AG08396 (cell line): ENCODE data around the gene KCNQ1.

ENCODE experiments used
- DNase-seq: peaks from one replicate; pipeline ENCODE4 v3.0.0; 2012; ENCODE audit warnings: low spot score, mixed read lengths

Gene KCNQ1

GRCh38 chr11:2766166-2766565 is 321.4 kb downstream of the KCNQ1 start:
- DNase-seq = no peak

- DNase-seq = no peak
These were observed 322.3 kb downstream of the KCNQ1 start for GRCh38 chr11:2767071-2767470.

DNA sequence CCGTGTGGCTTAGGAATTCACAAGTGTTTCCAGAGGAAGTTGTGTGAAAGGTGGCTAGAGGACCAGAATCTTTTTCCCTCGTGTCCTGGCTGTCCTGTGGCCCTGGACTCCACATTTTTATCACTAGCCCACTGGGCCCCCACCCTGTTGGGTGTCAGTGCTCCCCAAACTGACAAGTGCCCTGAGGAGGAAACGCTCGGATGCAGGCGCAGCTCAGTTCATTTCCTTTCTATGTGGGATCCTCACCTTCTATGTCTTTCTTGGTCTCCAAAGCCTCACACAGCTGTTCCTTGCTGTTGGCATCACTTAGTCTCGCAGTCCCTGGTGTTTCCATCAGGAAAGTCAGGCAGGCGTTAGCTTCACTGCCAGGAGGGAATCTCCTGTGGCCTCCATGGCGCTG is 323.0 kb downstream of the KCNQ1 start:
- DNase-seq = no peak

DNA sequence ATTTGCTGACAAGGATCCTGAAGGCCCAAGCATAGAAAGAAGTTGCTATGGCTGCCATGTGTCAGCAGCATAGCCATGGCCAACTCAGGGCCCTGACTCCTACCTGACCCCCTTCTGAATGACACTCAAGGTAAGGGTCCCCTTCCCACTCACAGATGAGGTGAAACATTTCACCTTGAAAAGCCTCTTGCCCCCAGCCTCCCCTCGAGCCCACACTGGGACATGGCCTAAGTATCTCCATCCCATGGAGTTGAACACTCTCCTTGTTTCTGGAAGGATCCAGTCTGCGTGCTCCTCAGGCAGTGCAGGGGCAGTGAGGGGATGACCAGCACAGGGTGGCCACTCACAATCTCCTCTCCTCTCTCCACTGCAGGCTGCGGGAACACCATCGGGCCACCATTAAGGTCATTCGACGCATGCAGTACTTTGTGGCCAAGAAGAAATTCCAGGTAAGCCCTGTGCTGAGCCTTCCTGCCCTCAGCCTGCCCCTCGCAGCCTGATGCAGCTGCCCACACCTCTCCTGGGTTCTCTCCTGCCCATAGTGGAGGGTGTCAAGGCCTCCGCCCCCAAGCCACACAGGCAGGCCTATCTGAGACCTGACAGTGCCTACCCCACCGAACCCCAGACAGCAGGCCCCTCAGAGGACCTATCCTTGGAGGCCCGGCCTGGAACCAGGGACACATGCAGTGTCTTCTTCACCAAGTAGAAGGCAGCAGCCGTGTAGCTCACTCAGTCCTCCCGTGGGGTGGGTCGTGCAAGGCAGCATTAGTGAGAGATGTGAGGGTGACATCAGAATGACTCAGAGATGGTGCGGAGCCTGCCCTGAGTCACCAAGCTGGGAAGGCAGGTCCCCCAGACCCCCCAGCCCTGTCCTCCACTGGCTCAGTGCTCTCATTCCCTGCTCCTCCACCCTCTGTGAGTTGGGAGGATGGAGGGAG is 323.9 kb downstream of the KCNQ1 start:
- peak; percentile 93 for DNase-seq

GRCh38 chr11:2769409-2770095 is 324.7 kb downstream of the KCNQ1 start:
- no peak for DNase-seq

GRCh38 chr11:2770096-2770751 is 325.4 kb downstream of the KCNQ1 start:
- DNase-seq = no peak

GRCh38 chr11:2770761-2771301 is 326.0 kb downstream of the KCNQ1 start:
- DNase-seq = no peak

- no peak for DNase-seq
These were observed 327.1 kb downstream of the KCNQ1 start for GRCh38 chr11:2771758-2772466.

DNA sequence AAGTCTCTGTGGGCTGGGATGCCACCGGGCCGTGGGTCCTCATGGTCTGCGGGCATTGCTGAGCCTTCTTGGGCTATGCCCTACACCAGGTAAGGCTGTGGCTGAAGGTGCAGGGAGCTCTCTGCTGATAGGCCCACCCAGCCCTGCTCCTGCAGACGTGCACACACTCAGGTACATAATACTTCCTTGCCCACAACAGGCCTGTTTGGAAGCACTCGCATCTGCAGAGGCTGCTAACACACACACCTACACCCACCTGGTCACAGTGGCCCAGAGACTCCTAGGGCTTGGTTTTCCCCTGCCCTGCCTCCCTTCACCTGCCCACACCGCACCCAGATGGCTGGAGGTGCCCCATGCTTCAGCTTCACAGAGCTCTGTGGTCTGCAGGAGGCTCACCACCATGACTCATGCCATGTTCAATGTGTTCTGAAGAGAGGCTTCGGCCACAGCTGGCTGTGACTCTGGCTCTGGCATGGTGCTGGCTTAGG is 327.8 kb downstream of the KCNQ1 start:
- DNase-seq = peak; percentile 79

- no peak for DNase-seq
These were observed 329.6 kb downstream of the KCNQ1 start for GRCh38 chr11:2774173-2775082.

GRCh38 chr11:2775083-2775625 is 330.3 kb downstream of the KCNQ1 start:
- DNase-seq = no peak

- no peak for DNase-seq
These were observed 331.0 kb downstream of the KCNQ1 start for GRCh38 chr11:2775626-2776350.

GRCh38 chr11:2776351-2777061 is 331.7 kb downstream of the KCNQ1 start:
- DNase-seq = no peak

- DNase-seq = peak; percentile 73
These were observed 332.6 kb downstream of the KCNQ1 start for GRCh38 chr11:2777386-2777785.

DNA sequence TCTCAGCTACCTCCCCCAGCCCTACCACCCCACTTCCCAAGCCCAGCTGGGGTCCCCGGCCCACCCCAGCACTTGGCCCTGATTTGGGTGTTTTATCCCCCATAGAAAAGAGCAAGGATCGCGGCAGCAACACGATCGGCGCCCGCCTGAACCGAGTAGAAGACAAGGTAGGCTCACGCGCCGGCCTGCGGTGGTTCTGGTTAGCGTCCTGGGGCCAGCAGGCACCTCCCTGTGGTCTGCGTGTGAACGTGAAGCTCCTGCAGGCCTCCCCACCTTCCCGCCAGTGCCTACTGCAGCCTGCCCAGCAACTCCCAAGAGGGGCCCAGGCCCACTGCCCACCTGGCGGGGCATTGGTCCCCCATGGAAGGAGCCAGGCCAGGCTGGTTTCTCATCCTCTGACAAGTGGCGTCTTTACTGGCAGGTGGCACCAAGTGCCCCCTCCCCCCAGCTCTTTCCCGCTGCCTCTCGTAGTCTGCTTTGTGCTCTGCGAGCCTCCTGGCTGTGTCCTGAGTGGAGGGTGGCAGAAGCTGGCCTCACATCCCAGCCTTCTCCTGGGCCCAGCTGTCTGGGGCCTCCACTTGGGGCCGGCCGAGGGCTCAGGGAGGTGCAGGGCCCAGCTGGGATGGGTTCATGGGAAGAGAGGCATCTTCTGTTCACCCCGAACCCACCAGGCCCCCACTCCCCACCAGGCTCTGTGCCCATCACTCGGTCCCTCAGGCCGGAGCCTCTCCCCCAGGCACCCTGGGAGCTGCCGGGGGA is 333.2 kb downstream of the KCNQ1 start:
- no peak for DNase-seq

DNA sequence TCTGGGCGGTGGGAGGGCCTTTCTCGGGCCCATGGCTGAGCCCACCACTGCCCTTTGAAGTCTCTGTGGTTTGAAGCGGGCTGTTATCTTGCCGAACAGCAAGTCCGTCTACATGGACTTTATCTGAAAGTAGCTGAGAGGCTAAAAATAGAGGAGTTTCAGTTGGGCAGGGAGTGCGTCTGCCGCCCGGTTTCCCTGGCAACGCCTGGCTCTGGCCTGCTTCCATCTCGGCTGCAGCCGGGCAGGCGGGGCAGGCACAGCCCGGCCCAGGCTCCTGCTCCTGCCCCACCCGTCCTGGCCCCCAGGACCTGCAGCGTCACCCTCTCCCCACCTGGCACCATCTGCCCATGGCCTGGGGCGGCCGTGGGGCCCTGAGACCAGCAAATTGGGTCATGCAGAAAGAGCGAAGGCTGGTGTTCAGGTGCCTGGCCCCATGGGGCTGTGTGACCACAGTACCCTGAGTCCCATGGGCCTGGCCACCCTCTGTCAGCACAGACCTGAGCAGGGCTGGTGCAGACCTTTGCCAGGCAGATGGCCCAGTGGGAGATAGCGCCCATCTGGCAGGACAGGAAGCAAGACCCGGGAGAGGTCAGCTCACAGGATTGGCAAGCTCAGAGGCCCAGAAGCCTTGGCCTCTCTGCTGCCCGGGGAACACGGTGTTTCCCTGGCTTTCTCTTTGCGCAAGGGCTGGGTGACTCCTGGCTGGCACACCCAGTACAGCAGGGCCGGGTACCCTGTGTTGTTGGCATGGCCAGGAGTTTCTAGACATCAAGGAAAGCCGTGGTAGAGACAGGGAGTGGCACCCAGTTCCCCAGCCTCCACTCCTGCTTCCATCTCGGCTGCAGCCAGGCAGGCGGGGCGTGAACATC is 334.1 kb downstream of the KCNQ1 start:
- DNase-seq = peak; percentile 94

DNA sequence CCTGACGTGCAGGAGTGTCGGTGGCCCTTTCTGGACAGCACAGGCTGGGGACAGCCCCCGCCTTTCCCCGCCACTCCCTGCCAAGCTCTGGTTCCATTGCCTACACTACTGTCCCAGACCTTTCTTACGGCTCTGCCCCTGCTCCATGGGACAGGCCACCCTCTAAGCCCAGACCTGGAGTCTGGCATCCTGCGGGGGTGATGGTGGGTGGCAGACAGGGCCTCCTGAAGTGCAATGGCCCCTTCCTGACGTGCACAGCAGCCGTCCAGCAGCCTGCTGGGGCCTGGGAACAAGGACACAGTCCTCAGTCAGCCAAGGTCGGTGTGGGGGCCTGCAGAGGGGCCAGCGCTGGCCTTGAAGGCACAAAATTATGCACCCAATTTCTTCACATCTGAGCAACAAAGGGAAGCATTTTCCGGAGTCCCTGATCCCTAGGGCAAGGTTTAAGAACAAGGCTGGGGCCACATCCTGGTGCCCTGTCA is 334.7 kb downstream of the KCNQ1 start:
- DNase-seq = no peak
